Stimulated activated CD4-positive, alpha-beta T cell treated with anti-CD3 and anti-CD28 coated beads, Interleukin-12 subunit alpha, Interleukin-12 subunit beta, amount 100 ng/mL, for 48 hours (primary cell): ENCODE results near the gene VPS8.
"Not testable (repeated sequence)": the region's sequence is repeated elsewhere in the genome, so short reads cannot be mapped to it uniquely, and the experiment has no call there.

Source experiments
- DNase-seq, 3 donors: peaks; one replicate each; pipeline ENCODE4 v3.0.0-alpha.2; 2020; ENCODE audit warnings: low read depth in 2 of 3, low spot score in 1 of 3

The VPS8 gene

DNA sequence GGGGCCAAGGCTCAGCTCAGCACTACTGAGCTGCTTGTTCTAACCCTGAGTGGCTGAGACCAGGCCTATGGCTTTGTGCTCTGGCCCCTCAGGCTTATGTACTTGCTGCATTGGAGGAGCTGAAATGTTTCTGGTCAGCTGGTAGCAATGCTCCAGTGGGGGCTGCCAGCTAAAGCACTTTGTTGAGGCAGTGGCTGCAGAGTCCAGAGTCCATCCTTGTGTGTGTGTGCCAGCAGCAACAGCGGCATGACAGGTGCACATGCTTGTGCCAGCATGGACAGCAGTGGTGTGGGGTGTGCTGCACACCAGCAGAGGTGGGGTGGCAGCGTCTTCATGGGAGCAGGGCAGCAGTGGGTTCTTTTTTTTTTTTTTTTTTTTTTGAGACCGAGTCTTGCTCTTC is 169.1 kb downstream of the VPS8 start:
- no peak for DNase-seq

DNA sequence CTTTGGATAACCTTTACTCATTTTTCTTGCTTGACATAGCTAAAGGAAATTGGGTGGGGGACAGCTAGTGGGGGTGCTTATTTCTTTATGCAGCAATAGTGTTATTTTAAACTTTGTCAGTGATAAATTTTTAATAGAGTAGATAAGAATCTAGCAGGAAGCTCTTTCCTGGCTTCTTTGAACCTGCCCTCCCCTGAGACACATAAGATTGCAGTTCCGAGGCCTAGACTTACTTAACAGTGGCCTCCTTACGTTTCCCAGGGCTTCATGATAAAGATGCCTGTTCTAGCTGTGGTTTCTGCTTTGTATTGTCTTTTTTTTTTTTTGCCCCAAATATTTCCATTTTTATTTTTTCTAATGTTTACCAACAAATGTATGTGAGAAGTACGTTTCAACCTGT is 170.1 kb downstream of the VPS8 start:
- DNase-seq = no peak

- no peak for DNase-seq
Observed at GRCh38 chr3:184985586-184985985, 173.6 kb downstream of the VPS8 start.

- no peak for DNase-seq
Observed at GRCh38 chr3:184986366-184986889, 174.5 kb downstream of the VPS8 start.

GRCh38 chr3:184993394-184993793 is 181.4 kb downstream of the VPS8 start:
- no peak for DNase-seq

DNA sequence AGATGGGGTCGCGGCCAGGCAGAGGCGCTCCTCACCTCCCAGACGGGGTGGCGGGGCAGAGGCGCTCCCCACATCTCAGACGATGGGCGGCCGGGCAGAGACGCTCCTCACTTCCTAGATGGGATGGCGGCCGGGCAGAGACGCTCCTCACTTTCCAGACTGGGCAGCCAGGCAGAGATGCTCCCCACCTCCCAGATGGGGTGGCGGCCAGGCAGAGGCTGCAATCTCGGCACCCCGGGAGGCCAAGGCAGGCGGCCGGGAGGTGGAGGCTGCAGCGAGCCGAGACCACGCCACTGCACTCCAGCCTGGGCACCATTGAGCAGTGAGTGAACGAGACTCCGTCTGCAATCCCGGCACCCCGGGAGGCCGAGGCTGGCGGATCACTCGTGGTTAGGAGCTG is 191.9 kb downstream of the VPS8 start:
- DNase-seq = not testable (repeated sequence)

DNA sequence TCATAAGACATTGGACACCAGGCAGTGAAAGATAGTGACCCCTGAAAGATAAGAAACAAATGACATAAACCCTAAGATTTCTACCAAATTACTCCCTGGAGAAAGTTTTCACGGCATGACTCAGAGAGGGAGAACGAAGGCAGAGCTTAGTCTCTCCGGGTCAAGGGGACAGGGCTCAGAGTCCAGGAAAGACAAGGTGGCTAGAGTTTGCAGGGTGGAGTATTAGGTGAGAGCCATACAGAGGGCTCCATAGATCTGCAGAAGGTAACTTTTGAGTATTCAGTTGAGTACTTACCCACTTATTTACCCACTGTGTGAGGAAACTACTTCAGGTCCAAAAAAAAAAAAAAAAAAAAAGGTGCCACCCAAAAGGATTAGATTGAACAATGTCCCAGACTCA is 197.7 kb downstream of the VPS8 start:
- no peak for DNase-seq

- not testable (repeated sequence) for DNase-seq
Observed at GRCh38 chr3:185017584-185017983, 205.6 kb downstream of the VPS8 start.

DNA sequence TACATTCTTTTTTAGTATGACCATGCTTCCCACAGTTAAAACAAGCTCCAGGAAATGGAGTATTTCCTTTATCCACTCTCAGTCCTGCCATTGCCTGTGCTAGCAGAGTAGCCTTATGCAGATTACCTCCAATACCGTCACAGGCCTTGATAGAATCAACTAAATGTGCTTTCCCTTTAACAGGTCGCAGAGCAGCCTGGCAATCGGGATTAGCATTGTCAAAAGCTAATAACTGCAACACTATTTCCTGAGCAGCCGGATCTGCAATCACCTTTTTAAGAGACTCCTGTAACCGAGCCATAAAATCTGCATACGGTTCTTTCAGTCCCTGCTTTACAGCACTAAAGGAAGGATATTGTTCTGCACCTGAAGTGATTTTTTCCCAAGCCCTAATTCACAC is 206.0 kb downstream of the VPS8 start:
- DNase-seq = not testable (repeated sequence)

DNA sequence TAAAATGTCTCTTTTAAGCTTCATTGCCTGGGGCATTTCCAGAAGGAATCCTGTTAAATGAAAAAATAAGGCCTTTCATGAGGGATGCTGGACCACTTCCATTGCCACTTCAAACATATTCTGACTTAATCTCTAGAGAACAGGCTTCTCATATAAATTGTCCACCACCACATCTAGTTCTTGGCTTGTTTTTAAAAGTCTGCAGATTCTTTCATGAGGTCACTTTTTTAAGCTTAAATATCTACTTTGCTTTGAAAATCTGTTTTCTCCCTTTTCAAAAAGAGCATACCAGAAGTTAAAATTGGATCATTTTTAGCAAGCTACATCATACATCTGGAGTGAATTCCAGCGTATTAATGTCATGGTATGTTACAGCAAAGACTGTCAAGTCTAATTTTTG is 209.3 kb downstream of the VPS8 start:
- no peak for DNase-seq

- no peak for DNase-seq
Observed at GRCh38 chr3:185024406-185024805, 212.4 kb downstream of the VPS8 start.

- DNase-seq = no peak
Observed at GRCh38 chr3:185024966-185025365, 213.0 kb downstream of the VPS8 start.

- no peak for DNase-seq
Observed at GRCh38 chr3:185028121-185028520, 216.2 kb downstream of the VPS8 start.

GRCh38 chr3:185029086-185029485 is 217.1 kb downstream of the VPS8 start:
- no peak for DNase-seq

DNA sequence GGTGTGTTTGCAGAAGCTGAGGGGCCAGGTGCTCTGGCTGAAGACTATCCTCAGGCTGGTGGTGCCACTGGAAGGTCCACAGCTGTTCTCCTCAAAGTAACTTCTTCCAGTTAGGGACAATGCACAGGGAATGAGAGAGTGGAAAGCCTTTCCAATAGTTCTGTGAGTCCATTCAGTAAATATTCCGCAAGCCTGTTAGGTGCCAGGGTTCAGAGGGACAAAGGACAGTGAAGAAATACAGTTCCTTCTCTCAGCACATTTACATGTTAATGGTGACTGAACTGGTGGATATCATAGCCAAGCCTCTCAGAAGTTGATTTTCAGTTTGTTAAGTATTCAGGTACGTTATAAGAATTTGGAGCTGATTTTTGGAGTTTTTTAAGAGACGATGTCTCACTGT is 218.4 kb downstream of the VPS8 start:
- no peak for DNase-seq

DNA sequence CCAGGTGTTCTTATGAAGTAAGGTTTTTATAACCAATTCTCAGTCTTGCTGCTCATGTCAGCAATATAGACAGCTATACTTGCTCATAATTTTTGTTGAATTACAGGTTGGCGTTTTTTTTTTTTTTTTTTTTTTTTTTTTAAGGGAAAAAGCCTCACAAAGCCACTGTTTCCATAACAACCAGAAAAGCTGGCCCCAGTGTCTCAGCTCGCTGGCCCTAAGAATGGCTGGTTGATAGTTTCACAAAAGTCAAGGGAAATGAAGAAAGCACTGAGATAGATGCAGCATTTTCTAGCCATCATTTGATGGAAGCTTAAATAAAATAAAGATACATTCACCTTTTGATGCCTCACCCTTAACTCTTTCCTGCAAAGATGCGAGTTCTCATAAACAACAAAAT is 219.0 kb downstream of the VPS8 start:
- DNase-seq = no peak

- DNase-seq = no peak
Observed at GRCh38 chr3:185037801-185038200, 225.8 kb downstream of the VPS8 start.

- no peak for DNase-seq
Observed at GRCh38 chr3:185040425-185040824, 228.5 kb downstream of the VPS8 start.

- DNase-seq = no peak
Observed at GRCh38 chr3:185041540-185041939, 229.6 kb downstream of the VPS8 start.

DNA sequence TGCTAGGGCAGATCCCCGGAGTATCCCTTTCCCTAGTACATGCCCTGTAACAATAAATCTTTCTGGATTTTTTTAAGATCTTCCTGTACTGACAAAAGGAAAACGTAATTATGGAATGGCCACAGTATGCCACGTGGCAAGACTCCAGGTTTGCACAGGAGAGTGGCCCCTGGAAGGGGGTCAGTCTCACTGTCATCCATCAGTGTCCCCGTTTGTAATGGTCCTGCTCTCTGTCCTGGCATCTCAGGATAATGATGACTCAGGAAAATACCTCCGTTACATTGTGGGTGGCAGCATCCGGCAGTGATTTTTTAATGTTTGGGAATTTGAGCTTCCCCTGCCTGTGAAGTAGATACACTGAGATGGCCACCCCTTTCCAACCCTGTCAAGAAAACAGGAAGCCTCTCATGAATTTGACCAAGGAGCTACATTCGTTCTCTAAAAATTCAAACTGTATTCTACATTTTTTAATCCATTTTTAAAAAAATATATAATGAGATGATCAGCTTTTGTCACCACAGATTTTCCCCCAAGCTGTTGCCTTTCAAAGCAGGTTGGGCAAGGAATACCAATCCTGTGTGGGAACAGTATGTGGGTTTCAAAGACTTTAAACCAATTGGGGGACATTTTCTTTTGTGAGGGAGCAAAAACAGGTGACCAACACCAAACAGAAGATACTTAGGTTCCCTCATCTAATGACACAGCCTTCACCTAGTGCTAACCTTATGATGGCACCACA is 230.5 kb downstream of the VPS8 start:
- DNase-seq = no peak

DNA sequence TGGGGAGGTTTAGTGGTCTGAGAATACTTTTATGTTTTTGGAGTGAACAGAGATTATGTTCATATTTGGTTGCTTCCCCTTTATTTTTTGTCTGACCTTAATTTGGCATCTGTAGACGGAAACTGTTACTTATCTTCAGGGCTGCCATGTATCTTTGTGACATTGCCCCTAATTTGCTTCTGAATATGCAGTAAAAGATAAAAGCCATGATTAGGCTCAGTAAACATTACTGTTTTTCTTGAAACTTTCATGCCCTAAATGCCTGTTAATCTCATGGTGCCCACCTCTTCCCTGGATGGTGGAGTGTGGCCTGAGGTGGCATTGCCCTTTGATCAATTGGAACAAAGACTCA is 234.2 kb downstream of the VPS8 start:
- no peak for DNase-seq

DNA sequence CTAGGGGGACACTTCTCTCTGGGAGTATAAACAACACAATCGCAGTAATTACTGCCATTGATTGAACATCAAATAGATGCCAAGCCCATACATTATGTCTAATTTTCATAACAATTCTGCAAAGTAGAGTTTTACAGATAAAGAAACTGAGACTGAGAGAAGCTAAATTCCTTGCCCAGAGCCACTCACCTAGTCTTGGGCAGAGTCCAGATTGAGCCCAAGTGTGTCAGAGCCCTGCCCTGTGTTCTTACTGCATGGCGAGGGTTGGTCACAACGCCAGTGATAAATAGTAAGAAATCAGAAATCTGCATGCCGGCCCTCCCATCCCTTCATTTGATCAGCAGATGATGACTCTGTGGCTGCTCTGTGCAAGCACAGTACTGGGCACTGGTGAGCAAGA is 234.6 kb downstream of the VPS8 start:
- no peak for DNase-seq

DNA sequence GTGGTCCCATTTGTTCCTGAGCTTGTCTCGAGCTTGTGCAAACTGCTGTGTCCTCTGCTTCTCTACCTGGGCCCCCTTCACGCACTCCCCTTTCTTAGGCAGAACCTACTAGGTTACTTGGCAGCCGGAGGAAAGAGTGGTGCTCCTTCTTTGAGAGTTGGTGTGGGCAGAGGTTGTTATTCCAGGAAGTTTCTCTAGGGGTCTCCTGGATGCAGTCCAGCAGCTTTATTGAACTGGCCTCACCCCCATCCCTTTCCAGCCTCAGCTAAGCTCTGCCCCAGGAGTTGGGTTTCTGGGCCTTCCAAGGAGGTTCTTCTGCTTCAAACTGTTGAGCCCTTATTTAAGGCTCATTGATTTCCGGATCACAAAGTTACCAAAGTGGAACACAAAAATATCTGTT is 237.7 kb downstream of the VPS8 start:
- no peak for DNase-seq
